BLaER1 (cell line): ENCODE results near the gene RAD51.

Experiments used
- H3K27ac ChIP-seq: shearing (Covaris generic); formaldehyde crosslinking; 2 replicates; pipeline ENCODE4 v1.8.1; 2022
- H3K27me3 ChIP-seq: shearing (Covaris generic); formaldehyde crosslinking; 2 replicates; pipeline ENCODE4 v1.8.1; 2022
- H3K36me3 ChIP-seq: shearing (Covaris generic); formaldehyde crosslinking; 2 replicates; pipeline ENCODE4 v1.8.1; 2022
- H3K4me1 ChIP-seq: shearing (Covaris generic); formaldehyde crosslinking; 2 replicates; pipeline ENCODE4 v1.8.1; 2022
- H3K4me2 ChIP-seq: shearing (Covaris generic); formaldehyde crosslinking; 2 replicates; pipeline ENCODE4 v1.8.1; 2022
- H3K4me3 ChIP-seq: shearing (Covaris generic); formaldehyde crosslinking; 2 replicates; pipeline ENCODE4 v1.8.1; 2022
- H3K9ac ChIP-seq: shearing (Covaris generic); formaldehyde crosslinking; 2 replicates; pipeline ENCODE4 v1.8.1; 2022
- H3K9me3 ChIP-seq: shearing (Covaris generic); formaldehyde crosslinking; 2 replicates; pipeline ENCODE4 v1.8.1; 2022
- H4K20me1 ChIP-seq: shearing (Covaris generic); formaldehyde crosslinking; 2 replicates; pipeline ENCODE4 v1.8.1; 2022
- Cebpa-rat ChIP-seq: shearing (Covaris generic); IDR thresholded peaks from 2 replicates; pipeline ENCODE4 v1.8.1; 2022

Gene RAD51

DNA sequence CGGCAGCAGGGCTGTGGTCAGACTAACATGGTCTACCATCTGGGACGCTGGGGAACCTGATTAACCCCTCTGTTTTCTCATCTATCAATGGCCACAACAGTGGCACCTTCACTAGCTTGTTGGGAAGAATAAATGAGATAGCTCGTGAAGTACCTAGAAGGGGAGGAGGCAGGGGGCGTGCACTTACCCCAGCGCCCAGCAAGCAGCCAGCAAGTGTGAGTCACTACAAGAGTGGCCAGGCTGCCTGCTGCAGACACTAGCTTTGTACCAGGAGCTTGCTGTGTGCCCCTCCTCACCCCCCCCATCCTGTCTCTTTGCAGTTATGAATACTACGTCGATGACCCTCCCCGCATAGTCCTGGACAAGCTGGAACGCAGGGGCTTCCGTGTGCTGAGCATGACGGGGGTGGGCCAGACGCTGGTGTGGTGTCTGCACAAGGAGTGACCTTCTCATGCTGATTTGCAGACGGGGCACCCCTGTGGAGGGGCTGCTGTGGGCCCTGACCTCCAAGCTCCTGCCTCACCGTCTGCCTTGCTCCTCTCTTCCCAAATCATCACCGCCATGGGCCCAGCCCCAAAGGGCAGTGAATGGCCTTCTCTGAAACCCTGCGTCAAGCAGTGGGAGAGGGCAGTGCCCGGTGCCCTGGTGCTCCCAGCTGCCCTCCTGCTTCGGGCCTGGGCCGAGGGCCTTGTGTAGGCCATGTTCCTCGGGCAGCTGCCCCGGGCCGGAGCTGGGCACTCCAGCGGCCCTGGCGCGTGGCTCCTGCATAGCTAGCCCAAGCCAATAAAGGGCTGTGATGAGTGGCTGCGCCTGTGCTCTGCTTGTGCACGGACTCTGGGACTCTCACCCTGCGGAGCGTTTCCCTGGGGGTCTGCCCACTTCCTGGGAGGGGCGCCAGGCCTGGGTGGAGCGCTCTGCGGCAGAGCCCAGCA lies 72.2 kb downstream of the RAD51 start:
- Histone ChIP-seq H3K9me3 (no peaks in the 10 kb centered on the region), H3K4me1 (peaks cover 96% of the 10 kb centered on the region), H3K9ac (peak overlapping the region; percentile 80; the same call in 1 of the 2 replicates), H3K4me3 (peak overlapping the region; percentile 59), H3K27me3 (peaks cover 7% of the 10 kb centered on the region; the same call in 1 of the 2 replicates), H4K20me1 (peaks cover 61% of the 10 kb centered on the region; the same call in 1 of the 2 replicates), H3K36me3 (0 out of 2 replicates have a peak, but pooled peaks cover 11% of the 10 kb centered on the region), H3K4me2 (peak overlapping the region; percentile 99), H3K27ac (peak overlapping the region; percentile 95)
- TF ChIP-seq Cebpa-rat: no peak

- peak overlapping the region; percentile 59 for H3K4me3 ChIP-seq
- H3K36me3 ChIP-seq: peaks cover 12% of the 10 kb centered on the region; the same call in 1 of the 2 replicates
- H3K4me2 ChIP-seq: peak overlapping the region; percentile 99
- H3K4me1 ChIP-seq: peaks cover 99% of the 10 kb centered on the region
- peak overlapping the region; percentile 80; the same call in 1 of the 2 replicates for H3K9ac ChIP-seq
- peaks cover 7% of the 10 kb centered on the region; the same call in 1 of the 2 replicates for H3K27me3 ChIP-seq
- H4K20me1 ChIP-seq: peaks cover 67% of the 10 kb centered on the region; the same call in 1 of the 2 replicates
- peak overlapping the region; percentile 95 for H3K27ac ChIP-seq
- no peaks in the 10 kb centered on the region for H3K9me3 ChIP-seq
- no peak for TF ChIP-seq Cebpa-rat
Measured at GRCh38 chr15:40767838-40768500, 73.0 kb downstream of the RAD51 start.

DNA sequence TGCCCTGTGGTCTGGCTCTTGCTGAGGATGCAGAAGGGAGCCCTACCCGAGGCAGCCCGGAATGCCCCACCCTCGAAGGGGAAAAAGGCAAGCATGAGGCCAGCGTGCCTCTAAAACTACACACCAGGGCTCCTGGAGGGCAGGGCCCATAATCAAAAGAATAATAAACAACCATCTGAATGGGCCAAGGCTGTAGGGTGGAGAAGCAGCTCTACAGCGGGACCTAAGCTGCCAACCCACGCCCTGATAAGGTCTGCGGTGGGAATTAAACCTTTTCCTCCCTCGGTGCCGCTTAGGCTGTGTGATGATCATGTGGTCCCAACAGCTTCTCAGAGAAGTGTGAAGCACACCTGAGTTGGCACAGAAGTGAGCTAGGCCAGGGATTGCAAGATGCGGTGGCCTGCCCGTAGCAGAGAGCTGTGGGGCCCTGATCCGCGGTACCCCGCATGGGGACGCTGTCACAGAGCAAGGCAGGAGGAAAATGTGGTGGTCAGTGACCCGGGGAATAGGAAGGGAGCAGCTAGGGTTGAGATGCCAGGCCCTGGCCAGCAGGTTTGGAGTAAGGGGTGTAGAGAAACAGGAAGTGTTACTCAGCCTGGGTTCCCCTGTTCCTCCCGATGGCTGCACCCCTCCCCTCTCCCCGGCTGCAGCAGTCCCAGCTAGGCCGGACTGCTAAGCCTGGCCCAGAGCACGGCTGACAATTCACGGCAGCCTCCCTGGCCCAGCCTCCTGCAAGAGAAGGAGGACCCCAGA lies 73.7 kb downstream of the RAD51 start:
- Histone ChIP-seq H4K20me1 (peaks cover 67% of the 10 kb centered on the region; the same call in 1 of the 2 replicates), H3K27me3 (peaks cover 7% of the 10 kb centered on the region; the same call in 1 of the 2 replicates), H3K4me2 (peak overlapping the region; percentile 99), H3K27ac (peak overlapping the region; percentile 95), H3K36me3 (peaks cover 19% of the 10 kb centered on the region), H3K9me3 (no peaks in the 10 kb centered on the region), H3K4me1 (peaks cover 97% of the 10 kb centered on the region), H3K4me3 (peak overlapping the region; percentile 59), H3K9ac (peak overlapping the region; percentile 80)
- TF ChIP-seq Cebpa-rat: no peak

GRCh38 chr15:40769274-40770146 lies 74.5 kb downstream of the RAD51 start, which contains the start of gene C15orf62:
Gene C15orf62 (plus strand): TSS chr15:40769980. CDS start chr15:40770496, 516 bp downstream.
- peaks cover 90% of the 10 kb centered on the region for H3K4me1 ChIP-seq
- H3K4me3 ChIP-seq: peak within 1 kb of the TSS; percentile 59
- TF ChIP-seq Cebpa-rat: peak; percentile 75; the same call in 1 of the 2 replicates
- peaks cover 67% of the 10 kb centered on the region; the same call in 1 of the 2 replicates for H4K20me1 ChIP-seq
- H3K4me2 ChIP-seq: peak within 1 kb of the TSS; percentile 99
- H3K27me3 ChIP-seq: peaks cover under 1% of the 10 kb centered on the region; the same call in 1 of the 2 replicates
- peaks cover 27% of the 10 kb centered on the region for H3K36me3 ChIP-seq
- H3K9me3 ChIP-seq: no peaks in the 10 kb centered on the region
- H3K27ac ChIP-seq: peak within 1 kb of the TSS; percentile 95
- H3K9ac ChIP-seq: peak within 1 kb of the TSS; percentile 80

DNA sequence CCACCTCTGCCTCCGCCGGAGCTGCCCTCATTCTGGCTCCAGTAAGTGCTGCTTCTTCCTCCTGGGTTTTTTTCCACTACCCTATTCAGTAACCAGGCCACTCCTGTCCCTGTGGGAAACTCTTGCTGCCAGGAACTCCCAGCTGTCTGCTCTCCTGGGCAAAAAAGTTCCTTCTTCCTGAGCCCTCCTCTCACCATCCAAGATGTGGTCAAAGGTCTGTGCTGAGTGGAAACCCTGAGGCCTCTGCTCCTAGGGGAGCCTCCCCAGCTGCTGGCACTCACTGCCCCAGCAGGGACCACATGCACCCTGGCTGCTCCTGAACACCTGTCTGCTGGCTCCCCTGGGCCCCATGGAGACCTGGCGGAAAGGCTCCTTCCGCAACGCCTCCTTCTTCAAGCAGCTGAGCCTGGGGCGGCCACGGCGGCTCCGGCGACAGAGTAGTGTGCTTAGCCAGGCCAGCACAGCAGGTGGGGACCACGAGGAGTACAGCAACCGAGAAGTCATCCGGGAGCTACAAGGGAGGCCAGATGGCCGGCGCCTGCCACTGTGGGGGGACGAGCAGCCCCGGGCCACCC lies 75.3 kb downstream of the RAD51 start:
- peak overlapping the region; percentile 59 for H3K4me3 ChIP-seq
- peaks cover 90% of the 10 kb centered on the region for H3K4me1 ChIP-seq
- H3K36me3 ChIP-seq: peaks cover 34% of the 10 kb centered on the region
- H3K27ac ChIP-seq: peak overlapping the region; percentile 95
- peak overlapping the region; percentile 99 for H3K4me2 ChIP-seq
- peaks cover 67% of the 10 kb centered on the region; the same call in 1 of the 2 replicates for H4K20me1 ChIP-seq
- no peaks in the 10 kb centered on the region for H3K9me3 ChIP-seq
- TF ChIP-seq Cebpa-rat: no peak
- H3K27me3 ChIP-seq: no peaks in the 10 kb centered on the region
- H3K9ac ChIP-seq: peak overlapping the region; percentile 80

DNA sequence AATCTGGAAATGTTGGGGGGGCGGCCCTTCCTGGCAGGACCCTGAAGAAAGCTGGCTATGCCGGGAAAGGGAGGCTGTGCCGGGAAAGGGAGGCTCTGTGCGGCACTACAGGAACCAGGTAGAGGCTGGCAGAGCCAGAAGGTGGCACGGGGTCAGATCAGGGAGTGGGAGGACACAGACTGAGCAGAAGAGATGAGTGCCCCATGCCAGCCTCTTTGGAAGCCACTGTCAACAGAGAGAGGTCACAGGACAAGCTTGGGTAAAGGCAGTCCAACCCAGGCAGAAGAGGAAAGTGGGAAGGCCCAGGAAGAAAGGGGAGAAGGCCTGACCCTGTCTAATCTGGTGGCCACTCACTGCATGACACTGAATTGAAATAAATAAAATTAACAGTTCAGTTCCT lies 76.3 kb downstream of the RAD51 start:
- H3K4me3 ChIP-seq: peak overlapping the region; percentile 59; the same call in 1 of the 2 replicates
- no peak for TF ChIP-seq Cebpa-rat
- peak overlapping the region; percentile 99 for H3K4me2 ChIP-seq
- H3K9me3 ChIP-seq: no peaks in the 10 kb centered on the region
- no peaks in the 10 kb centered on the region for H3K27me3 ChIP-seq
- peaks cover 90% of the 10 kb centered on the region for H3K4me1 ChIP-seq
- H3K27ac ChIP-seq: peak overlapping the region; percentile 95
- peaks cover 59% of the 10 kb centered on the region; the same call in 1 of the 2 replicates for H4K20me1 ChIP-seq
- H3K9ac ChIP-seq: peak overlapping the region; percentile 80; the same call in 1 of the 2 replicates
- H3K36me3 ChIP-seq: peaks cover 38% of the 10 kb centered on the region

DNA sequence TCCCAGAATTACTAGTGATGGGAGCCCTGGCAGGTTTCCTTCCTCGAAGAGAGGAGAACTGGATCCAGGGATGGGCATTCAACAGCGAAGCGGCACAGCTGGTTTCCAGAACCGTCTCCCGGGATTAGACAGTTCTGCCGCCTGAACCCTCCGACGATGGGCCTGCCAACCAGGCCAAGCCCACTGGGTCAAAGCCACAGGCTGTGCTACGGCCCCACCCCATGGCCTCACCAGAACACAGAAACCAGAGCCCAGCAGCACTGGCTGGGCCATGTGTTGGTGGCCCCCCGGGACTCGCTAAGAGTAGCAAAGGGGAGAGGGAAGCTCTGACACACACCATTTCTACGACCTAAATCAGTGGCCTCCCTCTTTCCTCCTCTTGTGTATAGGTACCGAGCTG lies 77.0 kb downstream of the RAD51 start:
- Histone ChIP-seq H3K4me2 (peak overlapping the region; percentile 99), H3K27ac (peak overlapping the region; percentile 95; the same call in 1 of the 2 replicates), H3K27me3 (no peaks in the 10 kb centered on the region), H3K9me3 (no peaks in the 10 kb centered on the region), H3K9ac (peak overlapping the region; percentile 43; the same call in 1 of the 2 replicates), H3K36me3 (peaks cover 41% of the 10 kb centered on the region), H4K20me1 (peaks cover 53% of the 10 kb centered on the region; the same call in 1 of the 2 replicates), H3K4me1 (peaks cover 90% of the 10 kb centered on the region), H3K4me3 (no peak overlapping the region)
- TF ChIP-seq Cebpa-rat: no peak

DNA sequence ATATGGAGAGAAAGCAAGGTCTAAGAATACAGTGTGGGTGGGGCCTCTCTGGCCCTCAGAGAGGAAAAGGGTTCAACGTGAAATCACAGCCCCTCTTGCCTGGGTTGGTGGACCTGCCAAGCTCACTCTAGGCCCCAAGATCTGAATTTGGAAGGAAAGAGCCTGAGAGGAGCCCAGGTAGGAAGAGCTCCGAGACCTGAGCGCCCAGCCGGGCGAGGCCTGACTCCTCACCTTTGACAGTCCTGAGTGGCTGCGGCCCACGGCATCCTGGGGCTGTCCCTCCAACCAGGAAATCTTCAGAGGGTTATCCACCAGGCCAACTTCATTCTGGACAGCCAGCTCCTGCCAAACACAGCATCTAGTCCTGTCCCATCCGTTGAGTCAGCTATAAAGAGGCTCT lies 78.5 kb downstream of the RAD51 start:
- no peak for TF ChIP-seq Cebpa-rat
- Histone ChIP-seq H3K27ac (peak overlapping the region; percentile 6; the same call in 1 of the 2 replicates), H3K4me1 (peaks cover 77% of the 10 kb centered on the region), H4K20me1 (peaks cover 40% of the 10 kb centered on the region; the same call in 1 of the 2 replicates), H3K9ac (no peak overlapping the region), H3K27me3 (no peaks in the 10 kb centered on the region), H3K4me2 (peak overlapping the region; percentile 99), H3K36me3 (peaks cover 55% of the 10 kb centered on the region), H3K9me3 (no peaks in the 10 kb centered on the region), H3K4me3 (no peak overlapping the region)
